ENCODE measurements around the gene ASMTL. TPM values are rescaled to one million over a fixed set of nuclear protein-coding genes. Genes with fewer than 3 reads are reported as not detected.

The ASMTL gene
- total and polyA plus RNA-seq, 2 of the 13 experiments (the other 11 are each of a cell fraction or from before 2014, with no cell fraction given): 5.6 to 16.3 TPM

DNA sequence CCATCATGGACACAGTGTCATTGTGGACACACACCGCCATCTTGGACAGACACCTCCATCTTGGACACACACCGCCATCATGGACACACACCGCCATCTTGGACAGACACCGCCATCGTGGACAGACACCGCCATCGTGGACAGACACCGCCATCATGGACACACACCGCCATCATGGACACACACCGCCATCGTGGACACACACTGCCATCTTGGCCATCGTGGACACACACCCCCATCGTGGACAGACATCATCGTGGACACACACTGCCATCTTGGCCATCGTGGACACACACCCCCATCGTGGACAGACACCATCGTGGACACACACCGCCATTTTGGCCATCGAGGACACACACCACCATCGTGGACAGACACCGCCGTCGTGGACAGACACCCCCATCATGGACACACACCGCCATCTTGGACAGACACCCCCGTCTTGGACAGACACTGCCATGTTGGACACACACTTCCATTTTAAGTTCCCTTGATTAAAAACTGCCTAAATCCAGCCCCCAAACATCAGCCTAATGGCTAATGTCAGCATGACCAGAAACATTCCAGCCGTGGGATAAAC, 9.1 kb downstream of the ASMTL start:
- peaks cover 1% of the 10 kb centered on the region for H3K79me2 ChIP-seq (ENCODE audit: insufficient read depth, low read length)
- no peaks in the 10 kb centered on the region for H3K4me1 ChIP-seq (ENCODE audit: insufficient read depth, low read length)
- ATAC-seq: no peak
- no peaks in the 10 kb centered on the region for H4K20me1 ChIP-seq (ENCODE audit: insufficient read depth, low read length)
- ChIA-PET POLR2A (no interaction called here), CTCF (ENCODE audit: low intra/inter-chr PET ratio, low total read pairs) (no interaction called here)
- H3K9ac ChIP-seq (ENCODE audit: insufficient read depth, low read depth, low read length): no peak overlapping the region
- no peak for FAIRE-seq
- 88% methylated on average over 25 of the region's 26 CpGs for WGBS (ENCODE audit: low lambda C conversion rate)
- H3K36me3 ChIP-seq (replicated peaks in 1 of 2; ENCODE audit: control insufficient read depth in 1 of 2, insufficient read depth in 2 of 2, low read length in 2 of 2): peaks cover 0 to 6% of the 10 kb centered on the region in 2 experiments; a peak in 2 of 5 replicates
- H3K27ac ChIP-seq (ENCODE audit: extremely low read length, insufficient read depth, low read length): no peak overlapping the region
- BruUV-seq (replicated peaks): no TSS peak
- H3K4me2 ChIP-seq (ENCODE audit: low read depth, low read length): no peak overlapping the region
- no peaks in the 10 kb centered on the region for H3K9me3 ChIP-seq (ENCODE audit: low read length)
- H3K4me3 ChIP-seq (replicated peaks in 1 of 3; ENCODE audit: insufficient read depth in 1 of 3, low read depth in 2 of 3, low read length in 3 of 3): no peak overlapping the region
- in situ Hi-C loops (cut with HindIII; ENCODE audit: extremely low pct_ligation_motif_present, low pct_unique_long_range_greater_than_20kb): no loop called here
- no peak overlapping the region for H2AFZ ChIP-seq (ENCODE audit: low read length)
- no peak for DNase-seq (ENCODE audit: low spot score)
- intact Hi-C loops (cut with micrococcal nuclease; ENCODE audit: unreplicated experiment): no loop called here
- no peaks in the 10 kb centered on the region for H3K27me3 ChIP-seq (ENCODE audit: control insufficient read depth in 1 of 2, insufficient read depth in 2 of 2, low read length in 2 of 2)
- no peak for TF ChIP-seq ZNF260 (CRISPR knock-in tag; IDR thresholded peaks at IDR 0.05; ENCODE audit: borderline replicate concordance, low read depth)
- no peak for TF ChIP-seq SAFB2 (CRISPR knock-in tag; IDR thresholded peaks at IDR 0.05; ENCODE audit: borderline replicate concordance, low read depth)
- TF ChIP-seq ZSCAN21 (CRISPR knock-in tag; IDR thresholded peaks at IDR 0.05; ENCODE audit: borderline replicate concordance): no peak
- no peak for TF ChIP-seq SPEN (CRISPR knock-in tag; IDR thresholded peaks at IDR 0.05; ENCODE audit: low read depth)
- no peak for TF ChIP-seq SRSF9 (IDR thresholded peaks at IDR 0.05; ENCODE audit: borderline replicate concordance, insufficient read depth, low read depth, low read length, poor library complexity, severe bottlenecking)
- no peak for TF ChIP-seq ZNF772 (CRISPR knock-in tag; IDR thresholded peaks at IDR 0.05)
- TF ChIP-seq DPF2 (CRISPR knock-in tag; IDR thresholded peaks at IDR 0.05; ENCODE audit: borderline replicate concordance, low read depth): no peak
- TF ChIP-seq, protein P1, sequence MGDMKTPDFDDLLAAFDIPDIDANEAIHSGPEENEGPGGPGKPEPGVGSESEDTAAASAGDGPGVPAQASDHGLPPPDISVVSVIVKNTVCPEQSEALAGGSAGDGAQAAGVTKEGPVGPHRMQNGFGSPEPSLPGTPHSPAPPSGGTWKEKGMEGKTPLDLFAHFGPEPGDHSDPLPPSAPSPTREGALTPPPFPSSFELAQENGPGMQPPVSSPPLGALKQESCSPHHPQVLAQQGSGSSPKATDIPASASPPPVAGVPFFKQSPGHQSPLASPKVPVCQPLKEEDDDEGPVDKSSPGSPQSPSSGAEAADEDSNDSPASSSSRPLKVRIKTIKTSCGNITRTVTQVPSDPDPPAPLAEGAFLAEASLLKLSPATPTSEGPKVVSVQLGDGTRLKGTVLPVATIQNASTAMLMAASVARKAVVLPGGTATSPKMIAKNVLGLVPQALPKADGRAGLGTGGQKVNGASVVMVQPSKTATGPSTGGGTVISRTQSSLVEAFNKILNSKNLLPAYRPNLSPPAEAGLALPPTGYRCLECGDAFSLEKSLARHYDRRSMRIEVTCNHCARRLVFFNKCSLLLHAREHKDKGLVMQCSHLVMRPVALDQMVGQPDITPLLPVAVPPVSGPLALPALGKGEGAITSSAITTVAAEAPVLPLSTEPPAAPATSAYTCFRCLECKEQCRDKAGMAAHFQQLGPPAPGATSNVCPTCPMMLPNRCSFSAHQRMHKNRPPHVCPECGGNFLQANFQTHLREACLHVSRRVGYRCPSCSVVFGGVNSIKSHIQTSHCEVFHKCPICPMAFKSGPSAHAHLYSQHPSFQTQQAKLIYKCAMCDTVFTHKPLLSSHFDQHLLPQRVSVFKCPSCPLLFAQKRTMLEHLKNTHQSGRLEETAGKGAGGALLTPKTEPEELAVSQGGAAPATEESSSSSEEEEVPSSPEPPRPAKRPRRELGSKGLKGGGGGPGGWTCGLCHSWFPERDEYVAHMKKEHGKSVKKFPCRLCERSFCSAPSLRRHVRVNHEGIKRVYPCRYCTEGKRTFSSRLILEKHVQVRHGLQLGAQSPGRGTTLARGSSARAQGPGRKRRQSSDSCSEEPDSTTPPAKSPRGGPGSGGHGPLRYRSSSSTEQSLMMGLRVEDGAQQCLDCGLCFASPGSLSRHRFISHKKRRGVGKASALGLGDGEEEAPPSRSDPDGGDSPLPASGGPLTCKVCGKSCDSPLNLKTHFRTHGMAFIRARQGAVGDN (CRISPR knock-in tag; IDR thresholded peaks at IDR 0.05): no peak
- no peak for TF ChIP-seq ZNF329 (CRISPR knock-in tag; IDR thresholded peaks at IDR 0.05; ENCODE audit: low read depth)
- TF ChIP-seq DZIP1 (CRISPR knock-in tag; IDR thresholded peaks at IDR 0.05): no peak
- no peak for TF ChIP-seq RBFOX2 (IDR thresholded peaks at IDR 0.05; ENCODE audit: low read depth, low read length)
- TF ChIP-seq, protein P2, sequence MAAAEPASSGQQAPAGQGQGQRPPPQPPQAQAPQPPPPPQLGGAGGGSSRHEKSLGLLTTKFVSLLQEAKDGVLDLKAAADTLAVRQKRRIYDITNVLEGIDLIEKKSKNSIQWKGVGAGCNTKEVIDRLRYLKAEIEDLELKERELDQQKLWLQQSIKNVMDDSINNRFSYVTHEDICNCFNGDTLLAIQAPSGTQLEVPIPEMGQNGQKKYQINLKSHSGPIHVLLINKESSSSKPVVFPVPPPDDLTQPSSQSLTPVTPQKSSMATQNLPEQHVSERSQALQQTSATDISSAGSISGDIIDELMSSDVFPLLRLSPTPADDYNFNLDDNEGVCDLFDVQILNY (CRISPR knock-in tag; conservative IDR thresholded peaks at IDR 0.05): no peak
- no peak for TF ChIP-seq NONO (IDR thresholded peaks at IDR 0.05)
- no peak for TF ChIP-seq NONO (CRISPR knock-in tag; conservative IDR thresholded peaks at IDR 0.05)
- TF ChIP-seq MEIS2 (CRISPR knock-in tag; IDR thresholded peaks at IDR 0.05): no peak
- TF ChIP-seq PCBP2 (optimal IDR thresholded peaks at IDR 0.05; ENCODE audit: low read depth, low read length, poor library complexity, severe bottlenecking): no peak
- TF ChIP-seq GLI4 (CRISPR knock-in tag; IDR thresholded peaks at IDR 0.05; ENCODE audit: borderline replicate concordance): no peak
